GM12875 (cell line): ENCODE results near the gene MAPKAP1.

Experiments used
- H3K4me3 ChIP-seq: one replicate; pipeline ENCODE4 v1.5.1; 2011; ENCODE audit warnings: low read depth, low read length, control low read depth
- CTCF ChIP-seq: IDR thresholded peaks from 2 replicates; pipeline ENCODE4 v1.5.1; 2011; ENCODE audit warnings: low read depth, mild to moderate bottlenecking, control low read depth, inconsistent platforms, low read length, moderate library complexity, borderline replicate concordance; ENCODE audit not compliant: insufficient read depth

The MAPKAP1 gene

GRCh38 chr9:125651576-125652232 is 55.3 kb downstream of the MAPKAP1 start:
- no peak for TF ChIP-seq CTCF
- no peak overlapping the region for H3K4me3 ChIP-seq

GRCh38 chr9:125650271-125650737 is 56.7 kb downstream of the MAPKAP1 start:
- H3K4me3 ChIP-seq = no peak overlapping the region
- no peak for TF ChIP-seq CTCF

GRCh38 chr9:125649826-125650225 is 57.2 kb downstream of the MAPKAP1 start:
- TF ChIP-seq CTCF = no peak
- no peak overlapping the region for H3K4me3 ChIP-seq

GRCh38 chr9:125649315-125649714 is 57.7 kb downstream of the MAPKAP1 start:
- no peak for TF ChIP-seq CTCF
- no peak overlapping the region for H3K4me3 ChIP-seq

- H3K4me3 ChIP-seq = no peak overlapping the region
- no peak for TF ChIP-seq CTCF
Observed at GRCh38 chr9:125648294-125648693, 58.7 kb downstream of the MAPKAP1 start.

GRCh38 chr9:125646621-125647100 is 60.3 kb downstream of the MAPKAP1 start:
- TF ChIP-seq CTCF = no peak
- no peak overlapping the region for H3K4me3 ChIP-seq

GRCh38 chr9:125646217-125646616 is 60.8 kb downstream of the MAPKAP1 start:
- no peak overlapping the region for H3K4me3 ChIP-seq
- TF ChIP-seq CTCF = no peak
